Natural killer cell (primary cell): ENCODE measurements around the gene UMPS. TPM values are rescaled to one million over a fixed set of nuclear protein-coding genes. Genes with fewer than 3 reads are reported as not detected.

ENCODE experiments used
- ATAC-seq, 3 donors: fragments of 150-1000 bp in 2 of 3; fragments of 200-7000 bp in 1 of 3; cut with Tn5 transposase; 1 replicate in 1 of 3; 2 replicates in 2 of 3; pipeline ENCODE4 v1.10.0; 2021; ENCODE audit warnings: mild to moderate bottlenecking in 2 of 3, moderate library complexity in 2 of 3
- DNase-seq, 2 donors: peaks; one replicate each; pipeline versions ENCODE4 v3.0.0 to v3.0.0-alpha.2; 2013 to 2021; ENCODE audit warnings: mixed read lengths in 1 of 2
- H3K27ac ChIP-seq: one replicate; pipeline ENCODE4 v1.5.1; 2013; ENCODE audit warnings: mild to moderate bottlenecking, low read length
- H3K27me3 ChIP-seq: one replicate; pipeline ENCODE4 v1.6.1; 2013; ENCODE audit warnings: low read length; ENCODE audit not compliant: control insufficient read depth, insufficient read depth
- H3K36me3 ChIP-seq: one replicate; pipeline ENCODE4 v1.6.1; 2013; ENCODE audit warnings: low read length; ENCODE audit not compliant: control insufficient read depth, insufficient read depth
- H3K4me1 ChIP-seq: one replicate; pipeline ENCODE4 v1.6.1; 2013; ENCODE audit warnings: low read length; ENCODE audit not compliant: control insufficient read depth, insufficient read depth
- H3K4me3 ChIP-seq: one replicate; pipeline ENCODE4 v1.5.1; 2013; ENCODE audit warnings: low read length
- H3K9me3 ChIP-seq: one replicate; pipeline ENCODE4 v1.6.1; 2013; ENCODE audit warnings: low read length; ENCODE audit not compliant: control insufficient read depth, insufficient read depth
- H3K27ac Mint-ChIP-seq, 2 donors: one replicate each; pipeline ENCODE4 v1.8.0; 2022; ENCODE audit warnings: mild to moderate bottlenecking in 2 of 2, mixed read lengths in 2 of 2, moderate library complexity in 1 of 2
- H3K27me3 Mint-ChIP-seq, 2 donors: one replicate each; pipeline ENCODE4 v1.8.0; 2022; ENCODE audit warnings: low read depth in 2 of 2, mixed read lengths in 2 of 2
- H3K36me3 Mint-ChIP-seq: one replicate; pipeline ENCODE4 v1.8.0; 2022; ENCODE audit warnings: mixed read lengths
- H3K4me1 Mint-ChIP-seq, 2 donors: one replicate each; pipeline ENCODE4 v1.8.0; 2022; ENCODE audit warnings: mixed read lengths in 2 of 2
- H3K4me3 Mint-ChIP-seq: one replicate; pipeline ENCODE4 v1.8.0; 2022; ENCODE audit warnings: mild to moderate bottlenecking, moderate library complexity, mixed read lengths
- H3K9me3 Mint-ChIP-seq, 2 donors: one replicate each; pipeline ENCODE4 v1.8.0; 2022; ENCODE audit warnings: mixed read lengths in 2 of 2
- WGBS: methylation state at CpG from one replicate; pipeline ENCODE4 v1.1.7; 2013; ENCODE audit warnings: missing lambda C conversion rate; ENCODE audit not compliant: insufficient coverage; 5-methylcytosine and 5-hydroxymethylcytosine counted together
- intact Hi-C: fragments of 100-400 bp; cut with micrococcal nuclease; formaldehyde crosslinking; loops from one replicate; pipeline ENCODE4 v1.14.2; 2022
- total RNA-seq, 4 donors: library from RNA; stranded (reverse); fragments of 120-200 nt in 1 of 4; gene quantifications; one replicate each; pipeline versions ENCODE4 v1.2.3 to v1.2.4, GENCODE V29; 2013 to 2022
- TF ChIP-seq, protein P1 (sequence below): fragments of 200-600 bp; IDR thresholded peaks from one replicate; pipeline ENCODE4 v1.8.0; 2022; ENCODE audit warnings: antibody characterized with exemption

The UMPS gene
- total RNA-seq, 3 donors from 2014 or later (not counting 1 experiment from before 2014, with no cell fraction given) = 9.1 to 21.2 (median 12.2) TPM

DNA sequence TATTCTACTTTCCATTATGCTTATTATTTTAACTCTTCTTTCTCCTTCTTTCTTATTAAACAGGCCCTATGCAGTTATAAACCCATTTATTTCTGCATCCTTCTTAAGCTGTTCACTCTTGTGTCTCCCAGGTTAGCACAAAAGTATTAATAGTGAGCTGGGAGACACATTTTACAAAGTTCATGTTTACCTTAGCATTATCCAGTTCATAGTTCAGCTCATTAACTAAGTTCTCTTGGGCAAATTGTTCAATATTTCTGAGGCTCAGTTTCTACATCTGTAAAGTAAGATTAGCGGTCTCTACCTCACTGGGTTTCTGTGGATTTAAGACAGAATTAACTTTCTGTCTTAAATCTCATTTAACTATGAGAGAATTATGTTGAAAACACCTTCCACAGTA lies 31.2 kb upstream of the UMPS start:
- H3K9me3 ChIP-seq = no peaks in the 10 kb centered on the region
- Mint-ChIP-seq H3K4me3 (no peak overlapping the region), H3K4me1 (no peaks in the 10 kb centered on the region), H3K9me3 (no peaks in the 10 kb centered on the region), H3K27ac (no peak overlapping the region), H3K27me3 (peaks cover 25 to 41% of the 10 kb centered on the region in 2 donors), H3K36me3 (no peaks in the 10 kb centered on the region)
- DNase-seq (no peak), ATAC-seq (no peak)
- H3K27me3 ChIP-seq = no peaks in the 10 kb centered on the region
- TF ChIP-seq, protein P1, sequence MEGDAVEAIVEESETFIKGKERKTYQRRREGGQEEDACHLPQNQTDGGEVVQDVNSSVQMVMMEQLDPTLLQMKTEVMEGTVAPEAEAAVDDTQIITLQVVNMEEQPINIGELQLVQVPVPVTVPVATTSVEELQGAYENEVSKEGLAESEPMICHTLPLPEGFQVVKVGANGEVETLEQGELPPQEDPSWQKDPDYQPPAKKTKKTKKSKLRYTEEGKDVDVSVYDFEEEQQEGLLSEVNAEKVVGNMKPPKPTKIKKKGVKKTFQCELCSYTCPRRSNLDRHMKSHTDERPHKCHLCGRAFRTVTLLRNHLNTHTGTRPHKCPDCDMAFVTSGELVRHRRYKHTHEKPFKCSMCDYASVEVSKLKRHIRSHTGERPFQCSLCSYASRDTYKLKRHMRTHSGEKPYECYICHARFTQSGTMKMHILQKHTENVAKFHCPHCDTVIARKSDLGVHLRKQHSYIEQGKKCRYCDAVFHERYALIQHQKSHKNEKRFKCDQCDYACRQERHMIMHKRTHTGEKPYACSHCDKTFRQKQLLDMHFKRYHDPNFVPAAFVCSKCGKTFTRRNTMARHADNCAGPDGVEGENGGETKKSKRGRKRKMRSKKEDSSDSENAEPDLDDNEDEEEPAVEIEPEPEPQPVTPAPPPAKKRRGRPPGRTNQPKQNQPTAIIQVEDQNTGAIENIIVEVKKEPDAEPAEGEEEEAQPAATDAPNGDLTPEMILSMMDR = no peak
- intact Hi-C loops = no loop called here
- no peaks in the 10 kb centered on the region for H3K4me1 ChIP-seq
- WGBS = 100% methylated on average over 1 of the region's 1 CpG
- H3K27ac ChIP-seq = no peak overlapping the region
- no peak overlapping the region for H3K4me3 ChIP-seq
- no peaks in the 10 kb centered on the region for H3K36me3 ChIP-seq

GRCh38 chr3:124699686-124700396 lies 30.4 kb upstream of the UMPS start:
- Mint-ChIP-seq H3K4me1 (no peaks in the 10 kb centered on the region), H3K36me3 (no peaks in the 10 kb centered on the region), H3K9me3 (no peaks in the 10 kb centered on the region), H3K4me3 (no peak overlapping the region), H3K27ac (no peak overlapping the region), H3K27me3 (peaks cover 25 to 34% of the 10 kb centered on the region in 2 donors)
- Histone ChIP-seq H3K27me3 (no peaks in the 10 kb centered on the region), H3K36me3 (no peaks in the 10 kb centered on the region), H3K4me3 (no peak overlapping the region), H3K4me1 (no peaks in the 10 kb centered on the region), H3K9me3 (no peaks in the 10 kb centered on the region), H3K27ac (no peak overlapping the region)
- TF ChIP-seq, protein P1 = no peak
- DNase-seq (no peak), ATAC-seq (no peak)
- intact Hi-C loops = no loop called here
- 77% methylated on average over 12 of the region's 12 CpGs for WGBS

GRCh38 chr3:124700880-124701684 lies 29.2 kb upstream of the UMPS start:
- Mint-ChIP-seq H3K27me3 (peaks cover 29 to 31% of the 10 kb centered on the region in 2 donors), H3K27ac (no peak overlapping the region), H3K36me3 (no peaks in the 10 kb centered on the region), H3K4me1 (no peaks in the 10 kb centered on the region), H3K9me3 (no peaks in the 10 kb centered on the region), H3K4me3 (no peak overlapping the region)
- intact Hi-C loops = no loop called here
- DNase-seq (no peak), ATAC-seq (no peak)
- no peak overlapping the region for H3K27ac ChIP-seq
- H3K27me3 ChIP-seq = no peaks in the 10 kb centered on the region
- 86% methylated on average over 14 of the region's 15 CpGs for whole genome bisulfite sequencing
- H3K4me1 ChIP-seq = no peaks in the 10 kb centered on the region
- no peaks in the 10 kb centered on the region for H3K9me3 ChIP-seq
- H3K36me3 ChIP-seq = no peaks in the 10 kb centered on the region
- H3K4me3 ChIP-seq = no peak overlapping the region
- TF ChIP-seq, protein P1 = no peak
